HEK293T (cell line): ENCODE results near the gene OSER1.

Source experiments
- ARNT ChIP-seq: fragments of 450-650 bp; IDR thresholded peaks from 2 replicates; pipeline ENCODE4 v1.6.1; 2017; ENCODE audit warnings: mild to moderate bottlenecking
- BHLHE40 ChIP-seq: fragments of 450-650 bp; IDR thresholded peaks from 2 replicates; pipeline ENCODE4 v1.6.1; 2016; ENCODE audit warnings: mild to moderate bottlenecking, moderate library complexity, borderline replicate concordance
- FOXA1 ChIP-seq: fragments of 450-650 bp; IDR thresholded peaks from 2 replicates; pipeline ENCODE4 v1.6.1; 2016; ENCODE audit warnings: mild to moderate bottlenecking
- FOXK2 ChIP-seq: fragments of 450-650 bp; IDR thresholded peaks from 2 replicates; pipeline ENCODE4 v1.6.1; 2016; ENCODE audit warnings: mild to moderate bottlenecking
- FOXM1 ChIP-seq: fragments of 450-650 bp; IDR thresholded peaks from 2 replicates; pipeline ENCODE4 v1.6.1; 2017; ENCODE audit warnings: mild to moderate bottlenecking, borderline replicate concordance
- SP1 ChIP-seq: fragments of 450-650 bp; IDR thresholded peaks from 2 replicates; pipeline ENCODE4 v1.6.1; 2017
- ZNF384 ChIP-seq: fragments of 450-650 bp; IDR thresholded peaks from 2 replicates; pipeline ENCODE4 v1.6.1; 2016

GRCh38 chr20:44157061-44157460 is 53.5 kb downstream of the OSER1 start:
- TF ChIP-seq FOXA1 (no peak), SP1 (no peak), ZNF384 (no peak), FOXM1 (no peak), BHLHE40 (no peak), ARNT (no peak), FOXK2 (no peak)
